Measurements from ENCODE around the gene LGALS4. TPM values are rescaled to one million over a fixed set of nuclear protein-coding genes. Genes with fewer than 3 reads are reported as not detected.
"Not testable (repeated sequence)": the region's sequence is repeated elsewhere in the genome, so short reads cannot be mapped to it uniquely, and the experiment has no call there.

LGALS4 gene
- polyA plus RNA-seq, 4 donors: 1,130 to 3,807 (median 2,480) TPM

DNA sequence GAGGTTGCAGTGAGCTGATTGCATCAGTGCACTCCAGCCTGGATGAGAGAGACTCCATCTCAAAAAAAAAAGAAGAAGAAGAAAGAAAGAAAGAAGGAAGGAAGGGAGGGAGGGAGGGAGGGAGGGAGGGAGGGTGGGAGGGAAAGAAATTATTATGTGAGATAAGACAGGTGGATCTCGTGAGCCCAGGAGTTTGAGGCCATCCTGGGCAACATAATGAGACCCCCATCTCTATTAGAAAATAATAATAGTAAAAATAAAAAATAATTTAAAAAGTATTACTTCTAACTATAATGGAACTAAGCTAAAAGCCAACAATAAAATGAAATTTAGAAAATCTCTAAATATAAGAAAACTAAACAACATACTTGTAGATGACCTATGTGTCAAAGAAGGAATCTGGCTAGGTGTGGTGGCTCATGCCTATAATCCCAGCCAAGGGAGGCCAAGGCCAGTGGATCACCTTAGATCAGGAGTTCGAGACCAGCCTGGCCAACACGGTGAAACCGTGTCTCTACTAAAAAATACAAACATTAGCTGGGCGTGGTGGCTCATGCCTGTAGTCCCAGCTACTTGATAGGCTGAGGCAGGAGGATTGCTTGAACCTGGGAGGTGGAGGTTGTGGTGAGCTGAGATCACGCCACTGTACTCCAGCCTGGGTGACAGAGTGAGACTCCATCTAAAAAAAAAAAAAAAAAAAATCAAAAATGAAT lies 51.8 kb downstream of the LGALS4 start:
- not testable (repeated sequence) for DNase-seq; FAIRE-seq; H3K4me3 ChIP-seq (ENCODE audit: low read depth in 1 of 3, low read length in 3 of 3); H3K27me3 ChIP-seq (ENCODE audit: control insufficient read depth in 3 of 3, insufficient read depth in 3 of 3, low read length in 3 of 3); H3K36me3 ChIP-seq (ENCODE audit: control insufficient read depth in 3 of 3, insufficient read depth in 2 of 3, low read depth in 1 of 3, low read length in 3 of 3); H3K9me3 ChIP-seq (ENCODE audit: control insufficient read depth in 2 of 2, insufficient read depth in 1 of 2, low read depth in 1 of 2, low read length in 1 of 2); H3K27ac ChIP-seq (ENCODE audit: low read depth in 1 of 3, low read length in 2 of 3)
- WGBS, 3 donors: 59 to 71% (median 59%) methylated on average over 6 of the region's 6 CpGs
- H3K4me1 ChIP-seq (ENCODE audit: control insufficient read depth in 3 of 3, insufficient read depth in 2 of 3, low read depth in 1 of 3, low read length in 2 of 3): peaks cover 0 to 19% (median 0%) of the 10 kb centered on the region in 3 donors

DNA sequence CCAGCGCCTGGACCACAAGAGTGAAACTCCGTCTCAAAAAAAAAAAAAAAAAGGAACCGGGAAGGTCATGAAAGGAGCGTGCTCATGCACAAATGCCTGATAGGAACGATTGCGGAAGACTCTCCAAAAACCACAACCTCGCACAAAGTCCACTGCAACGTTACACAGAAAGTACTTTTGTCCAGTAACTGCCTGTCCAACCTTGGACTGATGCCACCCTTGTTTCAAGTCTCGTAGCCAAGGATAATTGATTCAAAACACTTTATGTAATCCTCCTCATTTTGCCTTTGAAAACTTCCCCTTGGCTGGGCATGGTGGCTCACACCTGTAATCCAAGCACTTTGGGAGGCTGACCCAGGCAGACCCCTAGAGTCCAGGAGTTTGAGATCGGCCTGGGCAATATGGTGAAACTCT lies 53.1 kb downstream of the LGALS4 start:
- Histone ChIP-seq H3K4me3 (ENCODE audit: low read depth in 1 of 3, low read length in 3 of 3) (no peak overlapping the region), H3K4me1 (ENCODE audit: control insufficient read depth in 3 of 3, insufficient read depth in 2 of 3, low read depth in 1 of 3, low read length in 2 of 3) (peaks cover 0 to 17% (median 0%) of the 10 kb centered on the region in 3 donors), H3K27ac (ENCODE audit: low read depth in 1 of 3, low read length in 2 of 3) (peak overlapping the region in 2 of 3 donors; percentile 76 to 80), H3K9me3 (ENCODE audit: control insufficient read depth in 2 of 2, insufficient read depth in 1 of 2, low read depth in 1 of 2, low read length in 1 of 2) (peaks cover 0 to 2% of the 10 kb centered on the region in 2 donors), H3K27me3 (ENCODE audit: control insufficient read depth in 3 of 3, insufficient read depth in 3 of 3, low read length in 3 of 3) (no peaks in the 10 kb centered on the region), H3K36me3 (ENCODE audit: control insufficient read depth in 3 of 3, insufficient read depth in 2 of 3, low read depth in 1 of 3, low read length in 3 of 3) (no peaks in the 10 kb centered on the region)
- WGBS, 3 donors: 18 to 55% (median 26%) methylated on average over 8 to 10 of the region's 10 CpGs
- peak; percentile 65 to 91 for DNase-seq
- no peak for FAIRE-seq

DNA sequence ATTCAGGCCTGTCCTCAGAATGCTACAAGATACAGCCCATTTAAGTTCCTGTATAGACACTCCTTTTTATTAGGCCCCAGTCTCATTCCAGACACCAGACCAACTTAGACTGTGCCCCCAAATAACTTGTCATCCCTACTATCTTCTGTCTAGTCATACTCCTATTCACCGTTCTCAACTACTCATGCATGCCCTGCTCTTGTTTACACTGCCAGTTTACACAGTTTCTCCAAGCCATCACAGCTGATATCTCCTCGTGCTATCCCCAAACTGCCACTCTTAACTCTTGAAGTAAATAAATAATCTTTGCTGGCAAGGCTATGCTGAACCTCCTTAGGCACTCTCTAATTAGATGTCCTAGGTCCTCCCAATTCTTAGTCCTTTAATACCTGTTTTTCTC lies 58.5 kb downstream of the LGALS4 start:
- H3K4me1 ChIP-seq (ENCODE audit: control insufficient read depth in 3 of 3, insufficient read depth in 2 of 3, low read depth in 1 of 3, low read length in 2 of 3); DNase-seq; H3K27me3 ChIP-seq (ENCODE audit: control insufficient read depth in 3 of 3, insufficient read depth in 3 of 3, low read length in 3 of 3); H3K27ac ChIP-seq (ENCODE audit: low read depth in 1 of 3, low read length in 2 of 3); H3K4me3 ChIP-seq (ENCODE audit: low read depth in 1 of 3, low read length in 3 of 3); H3K9me3 ChIP-seq (ENCODE audit: control insufficient read depth in 2 of 2, insufficient read depth in 1 of 2, low read depth in 1 of 2, low read length in 1 of 2); H3K36me3 ChIP-seq (ENCODE audit: control insufficient read depth in 3 of 3, insufficient read depth in 2 of 3, low read depth in 1 of 3, low read length in 3 of 3); FAIRE-seq: not testable (repeated sequence)
- WGBS, 3 donors: 25 to 77% methylated on average over 2 of the region's 2 CpGs; no CpG with 5 or more reads in 1 of the 3 donors

DNA sequence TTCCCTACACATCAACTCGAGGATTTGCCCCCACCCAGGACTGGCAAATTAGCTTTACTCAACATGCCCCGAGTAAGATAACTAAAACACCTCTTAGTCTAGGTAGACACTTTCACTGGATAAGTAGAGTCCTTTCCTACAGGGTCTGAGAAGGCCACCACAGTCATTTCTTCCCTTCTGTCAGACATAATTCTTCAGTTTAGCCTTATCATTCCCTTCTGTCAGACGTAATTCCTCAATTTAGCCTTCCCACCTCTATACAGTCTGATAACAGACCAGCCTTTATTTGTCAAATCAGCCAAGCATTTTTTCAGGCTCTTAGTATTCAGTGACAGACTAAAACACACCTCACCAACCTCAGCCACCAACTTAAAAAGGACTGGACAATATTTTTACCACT lies 59.0 kb downstream of the LGALS4 start:
- 51 to 65% (median 63%) methylated on average over 3 of the region's 3 CpGs for WGBS, 3 donors
- not testable (repeated sequence) for FAIRE-seq; H3K36me3 ChIP-seq (ENCODE audit: control insufficient read depth in 3 of 3, insufficient read depth in 2 of 3, low read depth in 1 of 3, low read length in 3 of 3); H3K27ac ChIP-seq (ENCODE audit: low read depth in 1 of 3, low read length in 2 of 3); H3K27me3 ChIP-seq (ENCODE audit: control insufficient read depth in 3 of 3, insufficient read depth in 3 of 3, low read length in 3 of 3); H3K9me3 ChIP-seq (ENCODE audit: control insufficient read depth in 2 of 2, insufficient read depth in 1 of 2, low read depth in 1 of 2, low read length in 1 of 2); H3K4me3 ChIP-seq (ENCODE audit: low read depth in 1 of 3, low read length in 3 of 3); DNase-seq; H3K4me1 ChIP-seq (ENCODE audit: control insufficient read depth in 3 of 3, insufficient read depth in 2 of 3, low read depth in 1 of 3, low read length in 2 of 3)

Other genes starting within 250 kb of the LGALS4 start
- 10 to 100 TPM in 1 of 4 donors, 1 to 10 TPM in 2, under 1 TPM in 1; 0.45 to 10.8 (median 3.4) TPM for gene MAP4K1, start 195.0 kb downstream of the LGALS4 start, polyA plus RNA-seq
- gene EIF3K, start 193.8 kb downstream of the LGALS4 start, polyA plus RNA-seq: 100 to 1,000 TPM; 257 to 710 (median 626) TPM
- gene ACTN4, start 165.3 kb downstream of the LGALS4 start, polyA plus RNA-seq: 100 to 1,000 TPM; 188 to 790 (median 308) TPM
- gene CAPN12, start 68.5 kb downstream of the LGALS4 start, polyA plus RNA-seq: 10 to 100 TPM in 2 of 4 donors, 1 to 10 TPM in 2; 2.4 to 46.2 (median 14.4) TPM
- 1 to 10 TPM in 2 of 4 donors, not detected in 2; 1.1 to 9.2 TPM for gene LGALS7, start 39.4 kb downstream of the LGALS4 start, polyA plus RNA-seq
- gene LGALS7B, start 23.7 kb downstream of the LGALS4 start, polyA plus RNA-seq: 1 to 10 TPM in 3 of 4 donors, not detected in 1; 2.0 to 5.4 (median 4.9) TPM
- 100 to 1,000 TPM; 218 to 344 (median 321) TPM for gene ECH1, start 18.8 kb upstream of the LGALS4 start, polyA plus RNA-seq
- 100 to 1,000 TPM; 118 to 256 (median 177) TPM for gene HNRNPL, start 37.0 kb upstream of the LGALS4 start, polyA plus RNA-seq
- gene RINL, start 65.3 kb upstream of the LGALS4 start, polyA plus RNA-seq: 10 to 100 TPM in 2 of 4 donors, 1 to 10 TPM in 2; 1.3 to 33.2 (median 9.8) TPM
- gene SIRT2, start 86.7 kb upstream of the LGALS4 start, polyA plus RNA-seq: 10 to 100 TPM; 35.4 to 80.3 (median 70.8) TPM
- 10 to 100 TPM; 16.9 to 45.4 (median 43.8) TPM for gene NFKBIB, start 87.0 kb upstream of the LGALS4 start, polyA plus RNA-seq
- 1 to 10 TPM in 2 of 4 donors, under 1 TPM in 1, not detected in 1; 0.95 to 1.9 (median 1.1) TPM for gene CCER2, start 99.2 kb upstream of the LGALS4 start, polyA plus RNA-seq
- 10 to 100 TPM; 21.9 to 42.0 (median 27.4) TPM for gene SARS2, start 117.8 kb upstream of the LGALS4 start, polyA plus RNA-seq
- gene MRPS12, start 118.0 kb upstream of the LGALS4 start, polyA plus RNA-seq: 10 to 100 TPM; 25.4 to 78.2 (median 70.1) TPM
- 10 to 100 TPM in 1 of 4 donors, 1 to 10 TPM in 3; 2.4 to 88.2 (median 6.2) TPM for gene FBXO17, start 162.8 kb upstream of the LGALS4 start, polyA plus RNA-seq
- 10 to 100 TPM in 1 of 4 donors, 1 to 10 TPM in 3; 1.9 to 16.6 (median 4.1) TPM for gene FBXO27, start 219.6 kb upstream of the LGALS4 start, polyA plus RNA-seq

Data from small intestine (tissue), 7 donors.